ENCODE results near the gene MLYCD.
A peak's percentile ranks its signal among the peaks of the same experiment; 100 is the strongest.

Gene MLYCD

GRCh38 chr16:83925957-83926725 is 27.2 kb downstream of the MLYCD start:
- DNase-seq (ENCODE audit: low spot score), result no peak

- peak; percentile 57 for DNase-seq (ENCODE audit: low spot score)
These were observed 27.9 kb downstream of the MLYCD start for GRCh38 chr16:83926726-83927397.

GRCh38 chr16:83928341-83929055 is 29.6 kb downstream of the MLYCD start:
- no peak for DNase-seq (ENCODE audit: low spot score)

GRCh38 chr16:83929811-83930555 is 31.1 kb downstream of the MLYCD start:
- DNase-seq (ENCODE audit: low spot score), result no peak

- DNase-seq (ENCODE audit: low spot score), result no peak
These were observed 32.0 kb downstream of the MLYCD start for GRCh38 chr16:83930730-83931500.

- no peak for DNase-seq (ENCODE audit: low spot score)
These were observed 32.6 kb downstream of the MLYCD start for GRCh38 chr16:83931556-83931955.

GRCh38 chr16:83932304-83932703 is 33.4 kb downstream of the MLYCD start:
- DNase-seq (ENCODE audit: low spot score), result no peak

GRCh38 chr16:83932955-83933673 is 34.2 kb downstream of the MLYCD start:
- no peak for DNase-seq (ENCODE audit: low spot score)

GRCh38 chr16:83933885-83934683 is 35.2 kb downstream of the MLYCD start:
- no peak for DNase-seq (ENCODE audit: low spot score)

- no peak for DNase-seq (ENCODE audit: low spot score)
These were observed 35.7 kb downstream of the MLYCD start for GRCh38 chr16:83934684-83934977.

- no peak for DNase-seq (ENCODE audit: low spot score)
These were observed 36.3 kb downstream of the MLYCD start for GRCh38 chr16:83935005-83935857.

GRCh38 chr16:83935858-83936255 is 36.9 kb downstream of the MLYCD start:
- DNase-seq (ENCODE audit: low spot score), result no peak

GRCh38 chr16:83936581-83937165 is 37.8 kb downstream of the MLYCD start:
- DNase-seq (ENCODE audit: low spot score), result no peak

GRCh38 chr16:83937267-83937666 is 38.4 kb downstream of the MLYCD start:
- no peak for DNase-seq (ENCODE audit: low spot score)

GRCh38 chr16:83937922-83938885 is 39.3 kb downstream of the MLYCD start:
- no peak for DNase-seq (ENCODE audit: low spot score)

- no peak for DNase-seq (ENCODE audit: low spot score)
These were observed 40.4 kb downstream of the MLYCD start for GRCh38 chr16:83939266-83939855.

- no peak for DNase-seq (ENCODE audit: low spot score)
These were observed 41.2 kb downstream of the MLYCD start for GRCh38 chr16:83940119-83940518.

Data from activated CD4-positive, alpha-beta T cell treated with anti-CD3 and anti-CD28 coated beads, Interleukin-2, Interleukin-4, amounts not matched to agents 100 ng/mL and 50 ng/mL, durations not matched to agents 16 hours and 8 hours (primary cell).